Activated naive CD4-positive, alpha-beta T cell treated with anti-CD3 and anti-CD28 coated beads, Interleukin-2, amount 50 U/mL, for 24 hours (primary cell): ENCODE data around the gene URB1.
"Not testable (repeated sequence)": the region's sequence is repeated elsewhere in the genome, so short reads cannot be mapped to it uniquely, and the experiment has no call there.

Experiments used
- H3K27ac Mint-ChIP-seq: one replicate; pipeline ENCODE4 v1.8.0; 2021; ENCODE audit warnings: mild to moderate bottlenecking, mixed read lengths
- H3K27me3 Mint-ChIP-seq: one replicate; pipeline ENCODE4 v1.8.0; 2021; ENCODE audit warnings: mixed read lengths
- H3K36me3 Mint-ChIP-seq: one replicate; pipeline ENCODE4 v1.8.0; 2021; ENCODE audit warnings: mixed read lengths
- H3K4me1 Mint-ChIP-seq: one replicate; pipeline ENCODE4 v1.8.0; 2021; ENCODE audit warnings: mixed read lengths
- H3K4me3 Mint-ChIP-seq: one replicate; pipeline ENCODE4 v1.8.0; 2021; ENCODE audit warnings: mild to moderate bottlenecking, mixed read lengths
- H3K9me3 Mint-ChIP-seq: one replicate; pipeline ENCODE4 v1.8.0; 2021; ENCODE audit warnings: mixed read lengths

URB1 gene, protein sequence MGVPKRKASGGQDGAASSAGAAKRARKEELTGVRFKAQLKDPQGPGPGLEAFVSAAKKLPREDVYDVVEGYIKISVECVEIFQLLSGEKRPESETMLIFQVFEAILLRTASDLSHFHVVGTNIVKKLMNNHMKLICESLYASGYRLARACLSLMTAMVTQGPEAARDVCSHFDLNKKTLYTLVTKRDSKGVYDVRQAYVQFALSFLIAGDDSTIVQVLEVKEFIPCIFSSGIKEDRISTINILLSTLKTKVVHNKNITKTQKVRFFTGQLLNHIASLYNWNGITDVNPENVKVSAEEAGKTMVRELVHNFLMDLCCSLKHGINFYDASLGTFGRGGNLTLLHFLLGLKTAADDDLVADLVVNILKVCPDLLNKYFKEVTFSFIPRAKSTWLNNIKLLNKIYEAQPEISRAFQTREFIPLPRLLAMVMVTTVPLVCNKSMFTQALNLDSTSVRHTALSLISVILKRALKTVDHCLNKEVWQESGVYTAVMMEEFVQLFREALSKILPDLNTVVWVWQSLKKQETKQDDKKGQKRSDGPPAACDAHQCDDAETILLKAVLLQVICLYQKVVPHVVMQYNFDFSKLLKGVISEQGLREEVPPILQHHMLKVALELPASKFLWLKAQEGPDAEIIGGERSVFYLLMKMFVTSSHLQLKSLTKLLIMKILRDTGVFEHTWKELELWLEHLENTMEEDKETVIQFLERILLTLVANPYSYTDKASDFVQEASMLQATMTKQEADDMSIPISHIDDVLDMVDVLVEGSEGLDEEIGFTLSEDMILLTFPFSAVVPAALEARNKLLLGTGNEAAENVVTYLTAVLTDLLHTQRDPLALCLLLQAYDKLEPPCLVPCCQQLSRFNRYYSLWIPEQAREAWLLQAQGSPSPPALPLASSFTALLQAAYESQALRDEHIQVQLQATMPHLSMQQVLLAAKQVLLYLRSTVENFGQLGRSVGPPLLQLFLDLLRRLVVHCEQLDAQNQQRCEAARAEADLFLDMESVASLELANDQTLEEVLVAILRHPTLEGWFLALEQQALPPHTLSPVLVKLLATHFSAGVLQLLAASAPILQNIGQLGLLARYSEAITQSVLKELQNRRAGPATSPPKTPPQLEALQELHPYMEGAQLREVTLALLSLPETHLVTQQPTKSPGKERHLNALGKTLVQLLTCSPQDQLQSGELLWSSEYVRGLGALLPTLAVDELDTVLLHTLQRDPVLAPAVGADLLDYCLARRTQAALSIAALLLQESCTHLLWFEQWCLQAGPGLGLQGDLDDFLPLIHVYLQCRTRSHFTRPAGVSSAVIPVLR (N-terminal part only)

DNA sequence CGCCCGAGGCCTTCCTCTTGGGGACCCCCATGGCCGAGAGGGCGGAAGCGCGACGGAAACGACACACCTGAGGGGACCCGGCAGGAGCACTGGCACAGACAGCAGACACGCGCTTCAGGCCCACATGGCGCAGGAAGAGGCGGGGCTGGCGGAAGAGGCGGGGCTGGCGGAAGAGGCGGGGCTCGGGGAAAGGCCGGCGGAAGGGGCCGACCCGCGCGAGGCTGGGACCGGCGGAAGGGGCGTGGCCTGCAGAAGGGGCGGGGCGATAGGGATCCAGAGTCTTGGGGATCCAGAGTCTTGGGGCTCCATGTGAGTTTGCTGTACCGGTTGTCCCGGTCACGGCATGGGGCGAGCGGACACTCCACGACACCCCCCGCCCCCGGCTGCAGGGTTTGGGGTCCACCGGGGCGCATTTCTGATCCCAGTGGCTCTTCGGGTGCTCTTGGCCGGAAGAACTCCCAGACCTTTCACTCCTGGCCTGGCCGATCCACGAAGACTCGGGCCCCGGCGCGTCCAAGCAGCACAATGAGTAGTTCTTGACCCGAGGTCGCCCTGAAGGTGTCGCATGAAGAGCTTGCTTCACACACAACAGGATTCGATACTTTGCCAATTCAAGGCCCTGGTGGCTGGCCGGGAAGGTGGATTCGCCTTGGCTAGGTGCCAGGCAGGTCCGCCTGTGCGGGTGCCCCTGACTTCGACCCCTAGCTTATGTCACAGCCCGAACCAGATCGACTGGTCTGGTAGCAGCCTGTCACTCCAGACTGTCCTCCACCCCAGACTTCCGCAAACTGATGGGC lies at the start of gene URB1:
URB1 (minus strand) TSS at position 133 of the 797 bp plus-strand sequence; CDS start at position 31, 102 bp downstream.
- peak within 1 kb of the TSS; percentile 92 for H3K4me3 Mint-ChIP-seq
- peaks cover 37% of the 10 kb centered on the region for H3K4me1 Mint-ChIP-seq
- peak within 1 kb of the TSS; percentile 68 for H3K27ac Mint-ChIP-seq
- H3K36me3 Mint-ChIP-seq, result peaks cover 14% of the 10 kb centered on the region
- H3K27me3 Mint-ChIP-seq, result peaks cover 7% of the 10 kb centered on the region
- no peaks in the 10 kb centered on the region for H3K9me3 Mint-ChIP-seq

GRCh38 chr21:32437729-32438128 lies 44.9 kb upstream of the URB1 start:
- Mint-ChIP-seq H3K4me3 (no peak overlapping the region), H3K4me1 (peaks cover 22% of the 10 kb centered on the region), H3K27me3 (no peaks in the 10 kb centered on the region), H3K36me3 (peaks cover 15% of the 10 kb centered on the region), H3K9me3 (no peaks in the 10 kb centered on the region), H3K27ac (peak overlapping the region; percentile 66)

GRCh38 chr21:32432982-32433660 lies 40.3 kb upstream of the URB1 start:
- not testable (repeated sequence) for H3K9me3 Mint-ChIP-seq, H3K36me3 Mint-ChIP-seq, H3K27ac Mint-ChIP-seq, H3K27me3 Mint-ChIP-seq, H3K4me3 Mint-ChIP-seq
- peaks cover 25% of the 10 kb centered on the region for H3K4me1 Mint-ChIP-seq

- Mint-ChIP-seq H3K27me3 (no peaks in the 10 kb centered on the region), H3K4me1 (peaks cover 8% of the 10 kb centered on the region), H3K9me3 (no peaks in the 10 kb centered on the region), H3K27ac (no peak overlapping the region), H3K36me3 (peaks cover 5% of the 10 kb centered on the region), H3K4me3 (no peak overlapping the region)
Measured at GRCh38 chr21:32427958-32428623, 35.3 kb upstream of the URB1 start.

DNA sequence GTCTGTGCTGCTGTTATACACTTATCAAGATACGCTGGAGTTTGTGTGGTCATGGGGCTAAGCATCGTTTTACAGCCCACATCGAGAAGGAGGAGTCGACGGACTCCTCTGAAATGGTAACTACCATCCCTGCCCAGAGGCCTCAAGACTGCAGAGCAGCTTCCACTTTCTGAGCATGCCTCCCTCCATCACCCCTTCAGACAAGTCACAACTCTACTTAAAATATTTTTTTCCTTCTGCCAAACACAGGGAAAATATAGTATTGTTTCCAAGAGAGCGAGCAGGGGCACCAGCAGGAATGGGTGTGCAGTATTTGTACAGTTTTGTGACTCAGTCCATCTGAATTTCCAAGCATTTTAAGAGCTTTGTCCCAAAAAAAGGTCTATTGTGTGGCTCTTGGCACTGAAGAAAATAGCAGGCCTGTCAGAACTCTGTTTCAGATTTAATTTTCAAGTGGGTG lies 33.8 kb upstream of the URB1 start:
- Mint-ChIP-seq H3K4me1 (no peaks in the 10 kb centered on the region), H3K27ac (no peak overlapping the region), H3K4me3 (no peak overlapping the region), H3K9me3 (no peaks in the 10 kb centered on the region), H3K27me3 (no peaks in the 10 kb centered on the region), H3K36me3 (peaks cover 6% of the 10 kb centered on the region)

DNA sequence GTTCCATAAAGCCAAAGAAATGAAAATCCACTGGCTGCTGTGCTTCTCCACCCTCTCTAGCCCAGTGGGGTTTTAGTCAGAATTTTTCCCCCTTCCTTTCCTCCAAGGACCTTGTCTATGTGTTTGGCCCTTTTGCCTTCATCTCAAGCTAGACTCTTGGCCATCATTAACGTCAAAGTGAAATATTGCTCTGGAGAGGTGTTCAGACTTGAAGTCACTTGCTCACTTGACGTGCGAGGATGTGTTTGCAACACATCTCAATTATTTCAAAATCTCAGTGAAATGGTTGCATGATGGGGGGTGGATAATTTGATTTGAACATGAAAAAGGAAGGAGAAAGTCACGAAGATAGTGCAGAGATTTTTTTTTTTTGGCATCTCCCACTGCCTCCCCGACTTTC lies 33.3 kb upstream of the URB1 start:
- H3K27ac Mint-ChIP-seq, result no peak overlapping the region

GRCh38 chr21:32425628-32426027 lies 32.8 kb upstream of the URB1 start:
- Mint-ChIP-seq H3K4me3 (no peak overlapping the region), H3K4me1 (no peaks in the 10 kb centered on the region), H3K27ac (no peak overlapping the region), H3K27me3 (no peaks in the 10 kb centered on the region), H3K9me3 (no peaks in the 10 kb centered on the region), H3K36me3 (peaks cover 6% of the 10 kb centered on the region)

More for the DNA sequence above, 33.3 kb upstream of the URB1 start:
- H3K36me3 Mint-ChIP-seq, result peaks cover 6% of the 10 kb centered on the region
- H3K27me3 Mint-ChIP-seq, result no peaks in the 10 kb centered on the region
- H3K9me3 Mint-ChIP-seq, result no peaks in the 10 kb centered on the region
- H3K4me1 Mint-ChIP-seq, result no peaks in the 10 kb centered on the region
- no peak overlapping the region for H3K4me3 Mint-ChIP-seq

GRCh38 chr21:32424674-32425073 lies 31.9 kb upstream of the URB1 start:
- no peaks in the 10 kb centered on the region for H3K9me3 Mint-ChIP-seq
- H3K4me3 Mint-ChIP-seq, result no peak overlapping the region
- H3K4me1 Mint-ChIP-seq, result no peaks in the 10 kb centered on the region
- no peak overlapping the region for H3K27ac Mint-ChIP-seq
- H3K27me3 Mint-ChIP-seq, result no peaks in the 10 kb centered on the region
- peaks cover 5% of the 10 kb centered on the region for H3K36me3 Mint-ChIP-seq

GRCh38 chr21:32424191-32424535 lies 31.4 kb upstream of the URB1 start:
- H3K4me1 Mint-ChIP-seq, result no peaks in the 10 kb centered on the region
- no peak overlapping the region for H3K27ac Mint-ChIP-seq

DNA sequence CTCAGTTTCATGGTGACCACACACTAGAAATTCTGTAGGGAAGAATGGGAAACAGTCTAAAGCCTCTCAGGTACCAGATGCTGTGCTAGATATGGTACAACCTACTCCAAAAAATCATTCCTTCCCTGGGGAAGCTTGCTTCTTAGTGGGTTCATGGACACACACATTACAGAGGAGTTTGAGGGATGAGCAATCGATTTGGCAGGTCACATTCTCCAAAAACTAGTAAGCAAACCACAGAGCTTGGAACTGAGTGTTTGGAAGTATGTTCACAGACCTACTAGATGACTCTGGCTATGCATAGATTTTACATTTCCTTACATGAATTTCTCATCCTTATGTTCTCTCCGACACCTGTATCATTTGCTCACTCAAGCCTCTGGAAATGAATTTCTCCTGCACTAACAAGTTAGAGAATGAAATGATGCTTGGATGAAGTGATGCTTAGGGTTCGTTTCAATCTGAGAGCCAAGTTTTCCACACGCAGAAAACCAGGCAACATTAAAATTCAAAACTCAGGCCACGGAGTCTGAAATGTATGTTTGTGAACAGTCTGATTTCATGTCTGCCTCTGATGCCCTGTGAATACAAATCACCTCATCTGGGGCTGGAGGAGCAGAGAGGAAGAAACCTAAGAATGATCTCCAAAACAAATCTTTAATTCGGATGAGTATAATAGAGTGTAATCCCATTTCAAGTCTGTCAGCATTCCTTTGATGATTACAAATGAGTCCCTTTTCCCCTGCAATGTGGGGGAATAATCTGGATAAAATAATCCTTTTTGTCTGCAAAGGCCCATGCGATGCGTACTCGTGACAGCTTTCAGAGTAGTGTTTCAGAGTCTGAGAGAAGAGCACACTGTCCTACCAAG lies 30.7 kb upstream of the URB1 start:
- Mint-ChIP-seq H3K27me3 (no peaks in the 10 kb centered on the region), H3K27ac (no peak overlapping the region), H3K4me1 (no peaks in the 10 kb centered on the region), H3K9me3 (no peaks in the 10 kb centered on the region), H3K36me3 (peaks cover 5% of the 10 kb centered on the region), H3K4me3 (no peak overlapping the region)

More at GRCh38 chr21:32424191-32424535, 31.4 kb upstream of the URB1 start:
- H3K4me3 Mint-ChIP-seq, result no peak overlapping the region
- peaks cover 5% of the 10 kb centered on the region for H3K36me3 Mint-ChIP-seq
- no peaks in the 10 kb centered on the region for H3K9me3 Mint-ChIP-seq
- no peaks in the 10 kb centered on the region for H3K27me3 Mint-ChIP-seq

DNA sequence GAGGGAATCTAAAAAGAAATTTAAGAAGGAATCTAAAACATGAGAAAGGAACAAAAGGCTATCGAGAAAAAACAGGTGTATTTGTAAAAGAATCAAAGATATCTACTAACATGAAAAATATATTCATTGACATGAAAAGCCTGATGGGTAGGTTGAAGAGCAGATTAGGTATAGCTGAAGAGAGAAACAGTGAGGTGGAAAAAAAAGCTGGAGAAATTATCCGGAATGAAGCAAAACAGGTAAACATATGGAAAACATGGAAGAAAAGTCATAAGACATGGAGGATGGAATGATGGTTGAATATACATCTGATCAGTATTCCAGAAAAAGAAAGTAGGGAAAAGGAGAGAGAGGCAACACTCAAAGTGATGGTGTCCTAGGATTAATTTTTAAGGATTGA lies 29.3 kb upstream of the URB1 start:
- peaks cover 5% of the 10 kb centered on the region for H3K36me3 Mint-ChIP-seq
- no peak overlapping the region for H3K27ac Mint-ChIP-seq
- H3K27me3 Mint-ChIP-seq, result no peaks in the 10 kb centered on the region
- no peak overlapping the region for H3K4me3 Mint-ChIP-seq
- no peaks in the 10 kb centered on the region for H3K4me1 Mint-ChIP-seq
- H3K9me3 Mint-ChIP-seq, result no peaks in the 10 kb centered on the region

DNA sequence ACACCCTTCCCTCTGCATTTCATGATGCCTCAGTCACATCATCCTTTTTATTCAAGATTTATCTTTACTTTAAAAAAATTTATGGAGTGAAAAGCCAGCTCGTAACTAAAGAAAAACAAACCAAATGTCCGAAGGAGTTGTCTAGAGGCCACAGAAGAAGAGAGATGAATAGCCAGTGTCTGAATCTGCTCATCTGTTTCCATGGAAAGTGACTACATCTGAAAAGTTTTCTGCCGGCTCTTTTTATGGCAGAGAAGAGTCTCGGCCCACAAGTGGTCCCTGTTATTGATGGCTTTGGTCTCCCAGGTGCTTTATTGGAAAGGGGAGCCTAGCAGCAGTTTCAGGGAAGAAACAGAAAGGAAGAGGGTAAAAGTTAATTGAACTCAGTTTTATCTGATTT lies 25.3 kb upstream of the URB1 start:
- H3K36me3 Mint-ChIP-seq, result peaks cover 3% of the 10 kb centered on the region

More for the DNA sequence above, 25.3 kb upstream of the URB1 start:
- Mint-ChIP-seq H3K4me1 (peaks cover 20% of the 10 kb centered on the region), H3K27me3 (no peaks in the 10 kb centered on the region), H3K27ac (no peak overlapping the region), H3K4me3 (no peak overlapping the region), H3K9me3 (no peaks in the 10 kb centered on the region)
